Smooth muscle cell (in vitro differentiated cells): ENCODE results near the gene ZBTB2. TPM values are rescaled to one million over a fixed set of nuclear protein-coding genes. Genes with fewer than 3 reads are reported as not detected.
A peak's percentile ranks its signal among the peaks of the same experiment; 100 is the strongest.

Source experiments
- DNase-seq: peaks from one replicate; lab custom pipeline; 2025; ENCODE audit not compliant: unreplicated experiment; lab: John Stamatoyannopoulos, UW
- H2AFZ ChIP-seq: fragments of 200-600 bp; sonication (generic); 2 replicates; pipeline ENCODE4 v1.6.0; 2016; ENCODE audit warnings: antibody characterized with exemption, low read depth, mild to moderate bottlenecking
- H3F3A ChIP-seq: fragments of 200-600 bp; sonication (generic); 2 replicates; pipeline ENCODE4 v1.6.0; 2017; ENCODE audit warnings: antibody characterized with exemption, low read depth
- H3K27ac ChIP-seq: fragments of 200-600 bp; sonication (generic); 2 replicates; pipeline ENCODE4 v1.5.1; 2016; ENCODE audit warnings: low read depth, mild to moderate bottlenecking
- H3K27me3 ChIP-seq: fragments of 200-600 bp; sonication (generic); 2 replicates; pipeline ENCODE4 v1.6.1; 2016; ENCODE audit warnings: low read depth, mild to moderate bottlenecking
- H3K36me3 ChIP-seq: fragments of 200-600 bp; sonication (generic); 2 replicates; pipeline ENCODE4 v1.5.1; 2016; ENCODE audit warnings: low read depth
- H3K4me1 ChIP-seq: fragments of 200-600 bp; sonication (generic); 2 replicates; pipeline ENCODE4 v1.5.1; 2016; ENCODE audit warnings: low read depth
- H3K4me2 ChIP-seq: fragments of 200-600 bp; sonication (generic); 2 replicates; pipeline ENCODE4 v1.6.0; 2016; ENCODE audit warnings: mild to moderate bottlenecking
- H3K4me3 ChIP-seq: fragments of 200-600 bp; sonication (generic); 2 replicates; pipeline ENCODE4 v1.5.1; 2016; ENCODE audit warnings: mild to moderate bottlenecking
- H3K79me2 ChIP-seq: fragments of 200-600 bp; sonication (generic); 2 replicates; pipeline ENCODE4 v1.6.0; 2016; ENCODE audit warnings: low read depth, mild to moderate bottlenecking
- H3K9ac ChIP-seq: fragments of 200-600 bp; sonication (generic); 2 replicates; pipeline ENCODE4 v1.6.0; 2016; ENCODE audit warnings: low read depth
- H3K9me3 ChIP-seq: fragments of 200-600 bp; sonication (generic); replicated peaks from 2 replicates; pipeline ENCODE4 v1.5.1; 2016; ENCODE audit warnings: low read depth
- H4K20me1 ChIP-seq: fragments of 200-600 bp; sonication (generic); 2 replicates; pipeline ENCODE4 v1.6.0; 2016; ENCODE audit warnings: low read depth
- WGBS: methylation state at CpG from one replicate; pipeline ENCODE4 v1.1.7; 2016; ENCODE audit warnings: low lambda C conversion rate; 5-methylcytosine and 5-hydroxymethylcytosine counted together
- polyA plus RNA-seq: library from polyadenylated mRNA; unstranded; fragments of >200 nt; fragmentation: Nextera tagmentation; extraction: Ambion mirVana; gene quantifications from 2 replicates; pipeline ENCODE4 v1.2.1, GENCODE V29; 2016
- total RNA-seq: library from RNA; depleted of rRNA; stranded (reverse); fragments of >200 nt; gene quantifications from 2 replicates; pipeline ENCODE4 v1.2.3, GENCODE V29; 2014
- TF ChIP-seq, protein P1 (sequence below): fragments of 200-600 bp; sonication (generic); IDR thresholded peaks from 2 replicates; pipeline ENCODE4 v1.5.1; 2017; ENCODE audit warnings: borderline replicate concordance, mild to moderate bottlenecking, antibody characterized with exemption; ENCODE audit not compliant: insufficient read depth, poor library complexity, severe bottlenecking

Gene ZBTB2
- total and polyA plus RNA-seq, 2 experiments from 2014 or later: 7.1 to 10.7 TPM

DNA sequence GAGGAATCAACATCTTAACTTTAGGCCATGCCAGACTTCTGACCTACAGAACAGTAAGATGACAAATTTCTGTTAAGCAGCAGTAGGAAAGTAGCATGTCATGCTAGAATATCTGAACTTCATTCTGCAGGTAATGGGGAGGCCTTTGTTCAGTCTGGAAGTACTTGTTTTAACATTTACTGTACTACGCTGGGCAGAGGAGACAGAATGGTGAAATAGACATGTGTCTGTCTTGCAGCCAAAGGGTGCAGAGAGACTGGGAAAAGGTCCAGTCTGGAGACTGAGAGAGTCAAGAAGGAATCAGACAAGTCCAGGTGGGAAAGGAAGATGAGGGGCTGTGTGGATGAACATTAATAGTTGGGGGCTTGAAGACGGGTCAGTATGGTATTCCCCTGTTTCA lies 17.5 kb upstream of the ZBTB2 start:
- Histone ChIP-seq H3K27me3 (no peaks in the 10 kb centered on the region), H3K9me3 (no peaks in the 10 kb centered on the region), H3F3A (peaks cover 18% of the 10 kb centered on the region), H3K4me1 (no peaks in the 10 kb centered on the region), H3K79me2 (no peaks in the 10 kb centered on the region), H4K20me1 (peaks cover 45% of the 10 kb centered on the region), H3K36me3 (no peaks in the 10 kb centered on the region), H3K27ac (peak overlapping the region; percentile 6), H2AFZ (no peak overlapping the region), H3K4me2 (no peak overlapping the region), H3K9ac (no peak overlapping the region), H3K4me3 (no peak overlapping the region)
- DNase-seq: no peak
- TF ChIP-seq, protein P1, sequence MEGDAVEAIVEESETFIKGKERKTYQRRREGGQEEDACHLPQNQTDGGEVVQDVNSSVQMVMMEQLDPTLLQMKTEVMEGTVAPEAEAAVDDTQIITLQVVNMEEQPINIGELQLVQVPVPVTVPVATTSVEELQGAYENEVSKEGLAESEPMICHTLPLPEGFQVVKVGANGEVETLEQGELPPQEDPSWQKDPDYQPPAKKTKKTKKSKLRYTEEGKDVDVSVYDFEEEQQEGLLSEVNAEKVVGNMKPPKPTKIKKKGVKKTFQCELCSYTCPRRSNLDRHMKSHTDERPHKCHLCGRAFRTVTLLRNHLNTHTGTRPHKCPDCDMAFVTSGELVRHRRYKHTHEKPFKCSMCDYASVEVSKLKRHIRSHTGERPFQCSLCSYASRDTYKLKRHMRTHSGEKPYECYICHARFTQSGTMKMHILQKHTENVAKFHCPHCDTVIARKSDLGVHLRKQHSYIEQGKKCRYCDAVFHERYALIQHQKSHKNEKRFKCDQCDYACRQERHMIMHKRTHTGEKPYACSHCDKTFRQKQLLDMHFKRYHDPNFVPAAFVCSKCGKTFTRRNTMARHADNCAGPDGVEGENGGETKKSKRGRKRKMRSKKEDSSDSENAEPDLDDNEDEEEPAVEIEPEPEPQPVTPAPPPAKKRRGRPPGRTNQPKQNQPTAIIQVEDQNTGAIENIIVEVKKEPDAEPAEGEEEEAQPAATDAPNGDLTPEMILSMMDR: no peak
- 96% methylated on average over 2 of the region's 2 CpGs for WGBS

DNA sequence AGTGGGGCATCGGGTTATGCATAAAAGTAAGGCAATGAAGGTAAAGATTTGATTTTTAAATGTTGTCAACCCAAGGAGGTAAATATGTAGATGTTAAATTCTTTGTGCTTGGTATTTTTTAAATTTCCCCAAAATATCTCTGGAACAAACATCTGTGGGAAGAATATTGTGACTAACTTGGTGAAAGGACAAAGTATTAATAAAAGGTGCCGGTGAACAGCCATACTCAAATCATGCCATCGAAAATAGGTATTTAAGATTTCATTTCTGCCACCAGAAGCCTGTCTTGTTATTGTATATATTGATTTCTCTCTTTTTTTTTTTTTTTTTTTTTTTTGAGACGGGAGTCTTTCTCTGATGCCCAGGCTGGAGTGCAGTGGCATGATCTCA lies 12.6 kb upstream of the ZBTB2 start:
- peaks cover 20% of the 10 kb centered on the region for H3F3A ChIP-seq
- DNase-seq: no peak
- H3K36me3 ChIP-seq: no peaks in the 10 kb centered on the region
- no peak overlapping the region for H3K27ac ChIP-seq
- no peak overlapping the region for H3K4me2 ChIP-seq
- H3K9ac ChIP-seq: no peak overlapping the region
- 99% methylated on average over 3 of the region's 4 CpGs for WGBS
- no peak overlapping the region for H2AFZ ChIP-seq
- peaks cover 93% of the 10 kb centered on the region for H4K20me1 ChIP-seq
- no peaks in the 10 kb centered on the region for H3K9me3 ChIP-seq
- peaks cover 5% of the 10 kb centered on the region for H3K4me1 ChIP-seq
- no peaks in the 10 kb centered on the region for H3K27me3 ChIP-seq
- H3K4me3 ChIP-seq: no peak overlapping the region
- TF ChIP-seq, protein P1: no peak
- H3K79me2 ChIP-seq: peaks cover 48% of the 10 kb centered on the region

DNA sequence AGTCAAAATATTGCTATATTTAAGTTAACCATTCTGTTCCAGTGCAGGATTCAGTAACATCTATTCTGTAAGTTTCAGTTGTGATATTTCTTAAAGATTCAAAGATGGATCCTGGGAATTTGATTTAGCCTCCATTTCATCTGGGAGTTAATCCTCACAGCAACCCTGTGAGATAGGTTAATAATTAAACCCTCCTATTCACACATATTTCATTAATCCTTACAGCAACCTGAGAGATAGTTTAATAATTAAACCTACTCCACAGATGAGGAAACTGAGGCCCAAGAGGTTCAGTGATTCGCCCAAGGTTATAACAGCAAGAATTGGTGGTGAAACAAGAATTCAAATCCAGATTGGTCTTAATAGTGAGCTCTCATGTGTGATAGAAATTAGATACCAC lies 10.9 kb upstream of the ZBTB2 start:
- WGBS: 100% methylated on average over 1 of the region's 1 CpG
- H2AFZ ChIP-seq: no peak overlapping the region
- H3K36me3 ChIP-seq: no peaks in the 10 kb centered on the region
- no peak overlapping the region for H3K4me3 ChIP-seq
- H3K4me2 ChIP-seq: no peak overlapping the region
- no peaks in the 10 kb centered on the region for H3K9me3 ChIP-seq
- TF ChIP-seq, protein P1: no peak
- peaks cover 20% of the 10 kb centered on the region for H3F3A ChIP-seq
- H3K27me3 ChIP-seq: no peaks in the 10 kb centered on the region
- no peak overlapping the region for H3K9ac ChIP-seq
- DNase-seq: no peak
- peaks cover 99% of the 10 kb centered on the region for H4K20me1 ChIP-seq
- H3K79me2 ChIP-seq: peaks cover 65% of the 10 kb centered on the region
- peaks cover 6% of the 10 kb centered on the region for H3K4me1 ChIP-seq
- H3K27ac ChIP-seq: no peak overlapping the region

DNA sequence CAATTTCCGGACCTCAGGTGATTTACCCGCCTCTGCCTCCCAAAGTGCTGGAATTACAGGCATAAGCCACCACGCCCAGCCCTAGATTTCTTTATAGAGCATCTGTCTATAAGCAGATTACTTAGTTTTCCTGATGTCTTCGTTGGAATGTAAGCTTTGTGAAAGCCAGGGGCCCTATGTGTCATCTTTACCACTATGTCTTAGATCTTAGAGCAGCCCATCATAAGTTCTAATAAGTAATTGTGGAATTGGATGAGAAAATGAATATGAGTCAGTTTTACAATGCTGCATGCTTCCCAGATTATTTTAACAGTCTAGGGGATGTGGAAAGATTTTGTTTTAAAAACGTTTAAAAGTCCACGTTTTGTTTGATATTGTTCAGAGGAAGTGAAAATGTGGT lies 9.1 kb upstream of the ZBTB2 start:
- no peak for DNase-seq
- WGBS: 75% methylated on average over 6 of the region's 6 CpGs
- peaks cover 100% of the 10 kb centered on the region for H4K20me1 ChIP-seq

More for the DNA sequence above, 9.1 kb upstream of the ZBTB2 start:
- Histone ChIP-seq H3K27me3 (no peaks in the 10 kb centered on the region), H3K4me2 (peak overlapping the region; percentile 20), H3K27ac (peak overlapping the region; percentile 84), H3K36me3 (no peaks in the 10 kb centered on the region), H3F3A (peaks cover 18% of the 10 kb centered on the region), H3K9me3 (no peaks in the 10 kb centered on the region), H3K79me2 (peaks cover 82% of the 10 kb centered on the region), H3K4me3 (no peak overlapping the region), H3K4me1 (peaks cover 6% of the 10 kb centered on the region), H2AFZ (no peak overlapping the region), H3K9ac (no peak overlapping the region)
- TF ChIP-seq, protein P1: no peak
